GM21423 (cell line): ENCODE measurements around the gene PADI3.
A peak's percentile ranks its signal among the peaks of the same experiment; 100 is the strongest.

Experiments used
- ATAC-seq: cut with Tn5 transposase; IDR thresholded peaks from one replicate; pipeline ENCODE4 v1.9.1; 2021; ENCODE audit warnings: mild to moderate bottlenecking, moderate library complexity; ENCODE audit not compliant: unreplicated experiment

Gene PADI3

GRCh38 chr1:17248781-17249180 lies at the start of gene PADI3:
Gene PADI3, plus strand, starts transcription at chr1:17249098. Its CDS starts 40 bp downstream, at chr1:17249138.
- ATAC-seq: no peak

- ATAC-seq: no peak
Observed at GRCh38 chr1:17199267-17200044, 49.4 kb upstream of the PADI3 start.

GRCh38 chr1:17200246-17200645 lies 48.7 kb upstream of the PADI3 start:
- no peak for ATAC-seq

- no peak for ATAC-seq
Observed at GRCh38 chr1:17200756-17201155, 48.1 kb upstream of the PADI3 start.

- ATAC-seq: no peak
Observed at GRCh38 chr1:17201201-17202021, 47.5 kb upstream of the PADI3 start.

- no peak for ATAC-seq
Observed at GRCh38 chr1:17204546-17205440, 44.1 kb upstream of the PADI3 start, which contains the start of gene PADI1. Gene PADI1, plus strand, starts transcription at chr1:17205128. Its CDS starts 90 bp downstream, at chr1:17205218.

GRCh38 chr1:17205652-17206051 lies 43.2 kb upstream of the PADI3 start:
- ATAC-seq: no peak

GRCh38 chr1:17206196-17206595 lies 42.7 kb upstream of the PADI3 start:
- no peak for ATAC-seq

GRCh38 chr1:17207046-17207445 lies 41.9 kb upstream of the PADI3 start:
- peak; percentile 56 for ATAC-seq

GRCh38 chr1:17207540-17207939 lies 41.4 kb upstream of the PADI3 start:
- ATAC-seq: peak; percentile 2

- peak; percentile 60 for ATAC-seq
Observed at GRCh38 chr1:17207966-17208418, 40.9 kb upstream of the PADI3 start.

- no peak for ATAC-seq
Observed at GRCh38 chr1:17208546-17208945, 40.4 kb upstream of the PADI3 start.

- no peak for ATAC-seq
Observed at GRCh38 chr1:17209430-17209829, 39.5 kb upstream of the PADI3 start.

- no peak for ATAC-seq
Observed at GRCh38 chr1:17210176-17210575, 38.7 kb upstream of the PADI3 start.

GRCh38 chr1:17211377-17211776 lies 37.5 kb upstream of the PADI3 start:
- ATAC-seq: no peak

GRCh38 chr1:17212009-17212408 lies 36.9 kb upstream of the PADI3 start:
- no peak for ATAC-seq

- ATAC-seq: no peak
Observed at GRCh38 chr1:17212487-17213121, 36.3 kb upstream of the PADI3 start.

- no peak for ATAC-seq
Observed at GRCh38 chr1:17213148-17213781, 35.6 kb upstream of the PADI3 start.

GRCh38 chr1:17213782-17214148 lies 35.1 kb upstream of the PADI3 start:
- no peak for ATAC-seq
